HG02943 (cell line): Measurements from ENCODE around the gene TMEM30B.

Source experiments
- ATAC-seq: cut with Tn5 transposase; IDR thresholded peaks from one replicate; pipeline ENCODE4 v1.9.1; 2021; ENCODE audit warnings: mild to moderate bottlenecking, low read depth, moderate library complexity; ENCODE audit not compliant: unreplicated experiment

The TMEM30B gene

GRCh38 chr14:61238611-61239245 is 42.4 kb downstream of the TMEM30B start:
- no peak for ATAC-seq

DNA sequence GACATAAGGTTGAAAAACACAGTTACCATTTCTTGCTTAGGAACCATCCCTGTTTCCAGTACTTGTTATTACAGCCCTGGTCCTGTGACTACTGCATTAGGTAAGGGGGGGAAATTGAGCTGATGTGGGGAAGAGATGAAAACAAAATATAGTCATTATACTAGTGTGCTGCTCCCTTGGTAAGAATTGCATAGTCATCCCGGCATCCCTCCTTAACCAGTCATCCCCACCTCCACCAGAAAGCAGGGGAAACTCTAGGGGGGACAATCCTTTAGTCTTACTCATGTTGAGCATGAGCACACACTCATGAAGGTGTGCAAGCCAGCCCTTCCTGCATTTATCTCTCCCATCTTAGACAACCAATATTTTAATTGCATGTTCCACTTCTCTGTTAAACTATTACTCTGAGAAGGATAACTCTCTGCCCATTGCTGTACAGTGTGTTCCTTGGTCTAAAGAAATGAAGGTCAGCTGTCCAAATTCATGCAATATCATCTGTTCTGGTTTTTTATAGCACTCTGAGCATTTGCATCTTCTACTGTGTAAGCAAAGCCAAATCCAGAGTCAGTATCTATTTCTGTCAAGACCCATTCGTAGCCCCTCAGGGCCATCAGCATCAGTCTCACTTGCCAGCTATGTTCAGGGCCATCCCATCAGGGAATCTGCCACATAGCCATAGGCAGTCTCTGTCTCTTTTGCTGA is 46.8 kb downstream of the TMEM30B start:
- ATAC-seq: no peak

- ATAC-seq: no peak
Observed at GRCh38 chr14:61233436-61233956, 47.6 kb downstream of the TMEM30B start.

GRCh38 chr14:61231810-61232209 is 49.3 kb downstream of the TMEM30B start:
- ATAC-seq: no peak

GRCh38 chr14:61229981-61230380 is 51.2 kb downstream of the TMEM30B start:
- no peak for ATAC-seq

DNA sequence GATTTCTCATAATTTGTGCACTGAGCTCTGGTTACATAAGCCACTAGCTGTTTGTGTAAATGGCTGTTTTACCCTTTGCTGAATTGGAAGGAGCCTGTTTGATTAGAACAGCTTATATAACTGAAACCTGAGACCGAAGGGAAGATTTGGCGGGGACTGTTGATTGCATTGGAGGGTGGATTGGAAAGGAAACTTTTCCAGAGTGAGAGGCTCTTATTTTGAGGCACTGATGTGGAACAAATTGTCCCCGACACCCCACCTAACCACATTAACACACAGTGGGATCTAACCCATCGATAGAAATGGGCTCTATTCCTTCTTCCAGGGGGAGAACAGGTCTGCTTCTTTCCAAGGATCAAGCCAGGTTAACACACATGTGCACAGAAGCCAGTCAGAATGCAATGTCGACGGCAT is 51.7 kb downstream of the TMEM30B start:
- ATAC-seq: no peak

GRCh38 chr14:61227884-61228591 is 53.1 kb downstream of the TMEM30B start:
- ATAC-seq: no peak
